Measurements from ENCODE around the gene SLC16A5. TPM values are rescaled to one million over a fixed set of nuclear protein-coding genes. Genes with fewer than 3 reads are reported as not detected.

Gene SLC16A5
- total RNA-seq, 2 donors from 2014 or later, result 28.8 to 54.0 TPM

GRCh38 chr17:75109046-75109406 is 21.3 kb downstream of the SLC16A5 start:
- Mint-ChIP-seq H3K9me3 (no peaks in the 10 kb centered on the region), H3K27me3 (ENCODE audit: insufficient read depth) (no peaks in the 10 kb centered on the region), H3K4me1 (peaks cover 26% of the 10 kb centered on the region), H3K36me3 (ENCODE audit: low read depth) (peaks cover 31% of the 10 kb centered on the region), H3K4me3 (peak overlapping the region; percentile 82), H3K27ac (peak overlapping the region; percentile 63)
- Histone ChIP-seq H3K27me3 (ENCODE audit: control insufficient read depth, insufficient read depth, low read length, poor library complexity, severe bottlenecking) (no peaks in the 10 kb centered on the region), H3K27ac (ENCODE audit: low read depth, low read length) (no peak overlapping the region), H3K4me3 (ENCODE audit: low read length) (peak overlapping the region; percentile 91), H3K4me1 (ENCODE audit: control insufficient read depth, insufficient read depth, low read length) (peaks cover 19% of the 10 kb centered on the region), H3K9me3 (ENCODE audit: control insufficient read depth, low read length) (no peaks in the 10 kb centered on the region), H3K9ac (ENCODE audit: extremely low read depth, low read length, poor library complexity, severe bottlenecking) (peak overlapping the region; percentile 39), H3K36me3 (ENCODE audit: control insufficient read depth, insufficient read depth, low read length) (peaks cover 10% of the 10 kb centered on the region)
- WGBS, 2 experiments (ENCODE audit: insufficient coverage in 1 of 2, insufficient read length in 1 of 2), result 20 to 29% methylated on average over 1 to 22 of the region's 22 CpGs
- peak; percentile 85 for DNase-seq
- TF ChIP-seq CTCF (conservative IDR thresholded peaks at IDR 0.05), result no peak

GRCh38 chr17:75109407-75110233 is 21.9 kb downstream of the SLC16A5 start, which contains the start of gene ARMC7:
ARMC7 (plus strand) TSS chr17:75109969; CDS start chr17:75110289, 320 bp downstream.
- Histone ChIP-seq H3K9me3 (ENCODE audit: control insufficient read depth, low read length) (no peaks in the 10 kb centered on the region), H3K4me3 (ENCODE audit: low read length) (peak within 1 kb of the TSS; percentile 91), H3K9ac (ENCODE audit: extremely low read depth, low read length, poor library complexity, severe bottlenecking) (peak within 1 kb of the TSS; percentile 70), H3K27ac (ENCODE audit: low read depth, low read length) (no peak within 1 kb of the TSS), H3K27me3 (ENCODE audit: control insufficient read depth, insufficient read depth, low read length, poor library complexity, severe bottlenecking) (no peaks in the 10 kb centered on the region), H3K36me3 (ENCODE audit: control insufficient read depth, insufficient read depth, low read length) (peaks cover 15% of the 10 kb centered on the region), H3K4me1 (ENCODE audit: control insufficient read depth, insufficient read depth, low read length) (peaks cover 19% of the 10 kb centered on the region)
- WGBS, 2 experiments (ENCODE audit: insufficient coverage in 1 of 2, insufficient read length in 1 of 2), result 2 to 3% methylated on average over 30 to 68 of the region's 68 CpGs
- H3K4me1 Mint-ChIP-seq, result peaks cover 32% of the 10 kb centered on the region
- peak within 1 kb of the TSS; percentile 94 for H3K27ac Mint-ChIP-seq
- peaks cover 36% of the 10 kb centered on the region for H3K36me3 Mint-ChIP-seq (ENCODE audit: low read depth)
- peak; percentile 99 for DNase-seq
- no peak for TF ChIP-seq CTCF (conservative IDR thresholded peaks at IDR 0.05)
- no peaks in the 10 kb centered on the region for H3K27me3 Mint-ChIP-seq (ENCODE audit: insufficient read depth)
- peak within 1 kb of the TSS; percentile 82 for H3K4me3 Mint-ChIP-seq
- no peaks in the 10 kb centered on the region for H3K9me3 Mint-ChIP-seq

GRCh38 chr17:75110234-75110937 is 22.6 kb downstream of the SLC16A5 start:
- Histone ChIP-seq H3K27me3 (ENCODE audit: control insufficient read depth, insufficient read depth, low read length, poor library complexity, severe bottlenecking) (no peaks in the 10 kb centered on the region), H3K9ac (ENCODE audit: extremely low read depth, low read length, poor library complexity, severe bottlenecking) (peak overlapping the region; percentile 70), H3K27ac (ENCODE audit: low read depth, low read length) (no peak overlapping the region), H3K4me1 (ENCODE audit: control insufficient read depth, insufficient read depth, low read length) (peaks cover 12% of the 10 kb centered on the region), H3K36me3 (ENCODE audit: control insufficient read depth, insufficient read depth, low read length) (peaks cover 22% of the 10 kb centered on the region), H3K9me3 (ENCODE audit: control insufficient read depth, low read length) (no peaks in the 10 kb centered on the region), H3K4me3 (ENCODE audit: low read length) (peak overlapping the region; percentile 91)
- Mint-ChIP-seq H3K9me3 (no peaks in the 10 kb centered on the region), H3K4me1 (peaks cover 29% of the 10 kb centered on the region), H3K36me3 (ENCODE audit: low read depth) (peaks cover 38% of the 10 kb centered on the region), H3K27ac (peak overlapping the region; percentile 92), H3K4me3 (peak overlapping the region; percentile 82), H3K27me3 (ENCODE audit: insufficient read depth) (no peaks in the 10 kb centered on the region)
- peak; percentile 90 for DNase-seq
- no peak for TF ChIP-seq CTCF (conservative IDR thresholded peaks at IDR 0.05)
- 29 to 41% methylated on average over 30 to 40 of the region's 40 CpGs for WGBS, 2 experiments (ENCODE audit: insufficient coverage in 1 of 2, insufficient read length in 1 of 2)

Data from endodermal cell (in vitro differentiated cells).